ENCODE results near the gene ADCY9. TPM values are rescaled to one million over a fixed set of nuclear protein-coding genes. Genes with fewer than 3 reads are reported as not detected.
"Not testable (repeated sequence)": the region's sequence is repeated elsewhere in the genome, so short reads cannot be mapped to it uniquely, and the experiment has no call there.

The ADCY9 gene
- polyA plus RNA-seq, 1 donor (not counting 4 experiments of a cell fraction or from before 2014, with no cell fraction given) = 3.0 TPM

DNA sequence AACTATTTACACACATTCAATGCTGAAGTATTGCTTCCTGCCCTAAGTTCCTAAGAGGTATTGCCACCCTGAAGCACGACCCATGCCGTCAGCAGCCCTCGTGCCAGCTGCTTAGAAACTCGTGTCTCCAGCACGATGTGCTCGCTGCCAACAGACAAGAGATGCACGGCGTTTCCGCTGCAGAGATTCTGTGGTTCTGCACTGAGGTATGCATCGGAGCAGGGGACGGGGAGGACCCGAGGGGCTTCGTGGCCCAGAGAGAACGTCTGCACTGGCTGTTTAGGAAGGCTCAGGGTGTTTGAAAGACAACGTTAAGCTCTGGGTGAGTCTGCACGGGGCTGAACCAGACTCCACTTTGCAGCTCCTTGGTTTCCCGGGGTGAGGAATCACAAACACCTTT, 153.0 kb downstream of the ADCY9 start:
- no peaks in the 10 kb centered on the region for H3K9me3 ChIP-seq (ENCODE audit: control insufficient read depth, low read depth, low read length)
- dilution Hi-C loops (cut with MboI; ENCODE audit: extremely low pct_ligation_motif_present, low sequenced_read_pairs) = no loop called here
- no peak overlapping the region for H3K27ac ChIP-seq (ENCODE audit: control insufficient read depth, insufficient read depth, low read length)
- H2AFZ ChIP-seq (ENCODE audit: control insufficient read depth, low read length) = no peak overlapping the region
- no peak for DNase-seq (ENCODE audit: low read depth, low spot score)
- H3K9me1 ChIP-seq (ENCODE audit: control insufficient read depth, extremely low read depth, insufficient read depth, low read length) = no peaks in the 10 kb centered on the region
- peaks cover 5% of the 10 kb centered on the region for H3K4me1 ChIP-seq (ENCODE audit: control insufficient read depth, extremely low read depth, insufficient read depth, low read length)
- H3K4me2 ChIP-seq (ENCODE audit: control insufficient read depth, extremely low read depth, insufficient read depth, low read depth, low read length) = no peak overlapping the region
- H4K20me1 ChIP-seq (ENCODE audit: control insufficient read depth, extremely low read depth, insufficient read depth, low read length) = no peaks in the 10 kb centered on the region
- no peak overlapping the region for H3K4me3 ChIP-seq (ENCODE audit: control insufficient read depth in 2 of 3, extremely low read depth in 1 of 3, insufficient read depth in 2 of 3, low read depth in 1 of 3, low read length in 3 of 3)
- H3K9ac ChIP-seq (ENCODE audit: control insufficient read depth, extremely low read depth, insufficient read depth, low read length) = no peak overlapping the region
- peaks cover 1% of the 10 kb centered on the region for H3K27me3 ChIP-seq (ENCODE audit: control insufficient read depth, extremely low read depth, insufficient read depth, low read length)
- H3K36me3 ChIP-seq (ENCODE audit: control insufficient read depth in 2 of 2, extremely low read depth in 1 of 2, insufficient read depth in 2 of 2, low read length in 2 of 2) = peaks cover 0 to 5% of the 10 kb centered on the region in 2 experiments
- no peaks in the 10 kb centered on the region for H3K79me2 ChIP-seq (ENCODE audit: control insufficient read depth, insufficient read depth, low read length)
- FAIRE-seq = no peak
- no peak for TF ChIP-seq EZH2 (IDR thresholded peaks at IDR 0.05; ENCODE audit: low read length)
- TF ChIP-seq CTCF (optimal IDR thresholded peaks at IDR 0.05 in 1 of 3, IDR thresholded peaks at IDR 0.05 in 1 of 3, conservative IDR thresholded peaks at IDR 0.05 in 1 of 3; ENCODE audit: extremely low read depth in 1 of 3, insufficient read depth in 2 of 3, low read length in 3 of 3) = no peak

- Histone ChIP-seq H3K4me2 (ENCODE audit: control insufficient read depth, extremely low read depth, insufficient read depth, low read depth, low read length) (peak overlapping the region; percentile 72), H3K27ac (ENCODE audit: control insufficient read depth, insufficient read depth, low read length) (no peak overlapping the region), H3K9me3 (ENCODE audit: control insufficient read depth, low read depth, low read length) (no peaks in the 10 kb centered on the region), H3K9me1 (ENCODE audit: control insufficient read depth, extremely low read depth, insufficient read depth, low read length) (no peaks in the 10 kb centered on the region), H3K4me3 (ENCODE audit: control insufficient read depth in 2 of 3, extremely low read depth in 1 of 3, insufficient read depth in 2 of 3, low read depth in 1 of 3, low read length in 3 of 3) (no peak overlapping the region), H2AFZ (ENCODE audit: control insufficient read depth, low read length) (no peak overlapping the region), H4K20me1 (ENCODE audit: control insufficient read depth, extremely low read depth, insufficient read depth, low read length) (no peaks in the 10 kb centered on the region), H3K27me3 (ENCODE audit: control insufficient read depth, extremely low read depth, insufficient read depth, low read length) (peaks cover 19% of the 10 kb centered on the region), H3K9ac (ENCODE audit: control insufficient read depth, extremely low read depth, insufficient read depth, low read length) (no peak overlapping the region), H3K79me2 (ENCODE audit: control insufficient read depth, insufficient read depth, low read length) (no peaks in the 10 kb centered on the region), H3K36me3 (ENCODE audit: control insufficient read depth in 2 of 2, extremely low read depth in 1 of 2, insufficient read depth in 2 of 2, low read length in 2 of 2) (peaks cover 0 to 5% of the 10 kb centered on the region in 2 experiments), H3K4me1 (ENCODE audit: control insufficient read depth, extremely low read depth, insufficient read depth, low read length) (peaks cover 8% of the 10 kb centered on the region)
- FAIRE-seq (no peak), DNase-seq (ENCODE audit: low read depth, low spot score) (no peak)
- dilution Hi-C loops (cut with MboI; ENCODE audit: extremely low pct_ligation_motif_present, low sequenced_read_pairs) = no loop called here
- TF ChIP-seq EZH2 (IDR thresholded peaks at IDR 0.05; ENCODE audit: low read length) = no peak
- no peak for TF ChIP-seq CTCF (optimal IDR thresholded peaks at IDR 0.05 in 1 of 3, IDR thresholded peaks at IDR 0.05 in 1 of 3, conservative IDR thresholded peaks at IDR 0.05 in 1 of 3; ENCODE audit: extremely low read depth in 1 of 3, insufficient read depth in 2 of 3, low read length in 3 of 3)
These were observed 154.8 kb downstream of the ADCY9 start for GRCh38 chr16:3961449-3961849.

GRCh38 chr16:3959926-3960590, 156.2 kb downstream of the ADCY9 start:
- Histone ChIP-seq H3K27ac (ENCODE audit: control insufficient read depth, insufficient read depth, low read length) (peak overlapping the region; percentile 51), H3K4me3 (ENCODE audit: control insufficient read depth in 2 of 3, extremely low read depth in 1 of 3, insufficient read depth in 2 of 3, low read depth in 1 of 3, low read length in 3 of 3) (peak overlapping the region in 2 of 3 experiments; percentile 46 to 70), H3K27me3 (ENCODE audit: control insufficient read depth, extremely low read depth, insufficient read depth, low read length) (peaks cover 19% of the 10 kb centered on the region), H3K9ac (ENCODE audit: control insufficient read depth, extremely low read depth, insufficient read depth, low read length) (peak overlapping the region; percentile 64), H2AFZ (ENCODE audit: control insufficient read depth, low read length) (peak overlapping the region; percentile 1), H3K4me2 (ENCODE audit: control insufficient read depth, extremely low read depth, insufficient read depth, low read depth, low read length) (peak overlapping the region; percentile 72)
- H3K9me1 ChIP-seq (ENCODE audit: control insufficient read depth, extremely low read depth, insufficient read depth, low read length); H3K4me1 ChIP-seq (ENCODE audit: control insufficient read depth, extremely low read depth, insufficient read depth, low read length); H4K20me1 ChIP-seq (ENCODE audit: control insufficient read depth, extremely low read depth, insufficient read depth, low read length); DNase-seq (ENCODE audit: low read depth, low spot score); H3K36me3 ChIP-seq (ENCODE audit: control insufficient read depth in 2 of 2, extremely low read depth in 1 of 2, insufficient read depth in 2 of 2, low read length in 2 of 2); H3K9me3 ChIP-seq (ENCODE audit: control insufficient read depth, low read depth, low read length); H3K79me2 ChIP-seq (ENCODE audit: control insufficient read depth, insufficient read depth, low read length); FAIRE-seq; dilution Hi-C loops (cut with MboI; ENCODE audit: extremely low pct_ligation_motif_present, low sequenced_read_pairs): not testable (repeated sequence)
